Stomach (tissue), 4 donors: ENCODE measurements around the gene B3GAT1.

Source experiments
- CTCF ChIP-seq, 7 experiments: fragments of 450-650 bp in 4 of 7; fragments of 200-600 bp in 3 of 7; sonication (generic) in 3 of 7; IDR thresholded peaks; one replicate each; pipeline ENCODE4 v1.5.1; 2016 to 2019; ENCODE audit warnings: antibody characterized with exemption in 7 of 7, control low read depth in 2 of 7, mild to moderate bottlenecking in 1 of 7
- EP300 ChIP-seq: sonication (generic); formaldehyde crosslinking; IDR thresholded peaks from one replicate; pipeline ENCODE4 v1.6.1; 2017; ENCODE audit warnings: antibody characterized with exemption

- no peak for TF ChIP-seq EP300
- TF ChIP-seq CTCF (IDR thresholded peaks at IDR 0.05): no peak
Measured at GRCh38 chr11:134386945-134387344, 25.1 kb downstream of the B3GAT1 start.
